GM06990 (cell line): ENCODE data around the gene KRT73.

ENCODE experiments used
- DNase-seq: peaks from one replicate; pipeline ENCODE4 v3.0.0-alpha.2; 2011; ENCODE audit not compliant: insufficient read length; ENCODE audit errors: extremely low read depth
- H3K27me3 ChIP-seq: replicated peaks from 2 replicates; pipeline ENCODE4 v1.6.0; 2011; ENCODE audit warnings: low read length; ENCODE audit not compliant: control insufficient read depth, insufficient read depth
- H3K36me3 ChIP-seq: 2 replicates; pipeline ENCODE4 v1.5.1; 2011; ENCODE audit warnings: low read length; ENCODE audit not compliant: control insufficient read depth, insufficient read depth
- H3K4me3 ChIP-seq: replicated peaks from 2 replicates; pipeline ENCODE4 v1.5.1; 2011; ENCODE audit warnings: low read depth, mild to moderate bottlenecking, control low read depth, low read length
- CTCF ChIP-seq: IDR thresholded peaks from 2 replicates; pipeline ENCODE4 v1.5.1; 2011; ENCODE audit warnings: low read length, control low read depth, mild to moderate bottlenecking, inconsistent platforms; ENCODE audit not compliant: insufficient read depth, poor library complexity, severe bottlenecking

KRT73 gene

GRCh38 chr12:52585066-52585465, 33.3 kb downstream of the KRT73 start:
- no peak for TF ChIP-seq CTCF
- H3K4me3 ChIP-seq, result no peak overlapping the region
- H3K36me3 ChIP-seq, result no peaks in the 10 kb centered on the region
- no peak for DNase-seq
- peaks cover 2% of the 10 kb centered on the region for H3K27me3 ChIP-seq

GRCh38 chr12:52584156-52584682, 34.1 kb downstream of the KRT73 start:
- no peaks in the 10 kb centered on the region for H3K36me3 ChIP-seq
- DNase-seq, result no peak
- H3K4me3 ChIP-seq, result no peak overlapping the region
- TF ChIP-seq CTCF, result no peak
- peaks cover 6% of the 10 kb centered on the region for H3K27me3 ChIP-seq

- no peak for DNase-seq
- TF ChIP-seq CTCF, result peak; percentile 64
- Histone ChIP-seq H3K4me3 (no peak overlapping the region), H3K36me3 (no peaks in the 10 kb centered on the region), H3K27me3 (peaks cover 6% of the 10 kb centered on the region)
Measured at GRCh38 chr12:52582971-52583456, 35.3 kb downstream of the KRT73 start.

GRCh38 chr12:52582486-52582885, 35.9 kb downstream of the KRT73 start:
- TF ChIP-seq CTCF, result no peak
- Histone ChIP-seq H3K36me3 (no peaks in the 10 kb centered on the region), H3K4me3 (no peak overlapping the region), H3K27me3 (peaks cover 6% of the 10 kb centered on the region)
- no peak for DNase-seq

- Histone ChIP-seq H3K36me3 (no peaks in the 10 kb centered on the region), H3K27me3 (peaks cover 6% of the 10 kb centered on the region), H3K4me3 (no peak overlapping the region)
- no peak for TF ChIP-seq CTCF
- DNase-seq, result no peak
Measured at GRCh38 chr12:52581481-52581880, 36.9 kb downstream of the KRT73 start.

GRCh38 chr12:52581066-52581465, 37.3 kb downstream of the KRT73 start:
- Histone ChIP-seq H3K27me3 (peaks cover 6% of the 10 kb centered on the region), H3K4me3 (no peak overlapping the region), H3K36me3 (no peaks in the 10 kb centered on the region)
- no peak for DNase-seq
- no peak for TF ChIP-seq CTCF
